Thyroid gland (tissue), 4 donors: Measurements from ENCODE around the gene CDPF1.

Experiments used
- POLR2A ChIP-seq, 2 donors: fragments of 450-650 bp; IDR thresholded peaks; one replicate each; pipeline ENCODE4 v1.6.1; 2017; ENCODE audit warnings: antibody characterized with exemption in 2 of 2, mild to moderate bottlenecking in 2 of 2, moderate library complexity in 1 of 2
- TF ChIP-seq, protein P1 (sequence below), 6 experiments: fragments of 200-600 bp in 3 of 6; fragments of 450-650 bp in 3 of 6; sonication (generic) in 3 of 6; IDR thresholded peaks; one replicate each; pipeline ENCODE4 v1.5.1; 2016 to 2019; ENCODE audit warnings: antibody characterized with exemption in 6 of 6, mild to moderate bottlenecking in 2 of 6, inconsistent platforms in 1 of 6, moderate library complexity in 1 of 6

DNA sequence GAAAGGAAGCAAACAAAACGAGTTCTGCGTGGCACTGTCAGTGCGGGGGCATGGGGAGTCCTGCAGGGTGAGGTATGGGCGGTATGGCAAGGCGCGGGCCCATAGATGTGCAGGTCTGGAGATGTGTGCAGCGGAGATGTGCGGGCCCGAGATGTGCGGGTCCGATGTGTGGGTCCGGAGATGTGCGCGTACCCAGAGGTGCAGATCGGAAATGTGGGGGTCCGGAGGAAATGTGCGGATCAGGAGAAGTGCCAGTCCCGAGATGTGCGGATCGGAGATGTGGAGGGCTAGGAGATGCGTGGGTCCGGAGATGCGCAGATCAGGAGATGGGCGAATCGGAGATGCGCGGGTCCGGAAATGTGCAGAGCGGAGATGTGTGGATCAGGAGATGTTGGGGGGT, 35.9 kb downstream of the CDPF1 start:
- TF ChIP-seq, protein P1, sequence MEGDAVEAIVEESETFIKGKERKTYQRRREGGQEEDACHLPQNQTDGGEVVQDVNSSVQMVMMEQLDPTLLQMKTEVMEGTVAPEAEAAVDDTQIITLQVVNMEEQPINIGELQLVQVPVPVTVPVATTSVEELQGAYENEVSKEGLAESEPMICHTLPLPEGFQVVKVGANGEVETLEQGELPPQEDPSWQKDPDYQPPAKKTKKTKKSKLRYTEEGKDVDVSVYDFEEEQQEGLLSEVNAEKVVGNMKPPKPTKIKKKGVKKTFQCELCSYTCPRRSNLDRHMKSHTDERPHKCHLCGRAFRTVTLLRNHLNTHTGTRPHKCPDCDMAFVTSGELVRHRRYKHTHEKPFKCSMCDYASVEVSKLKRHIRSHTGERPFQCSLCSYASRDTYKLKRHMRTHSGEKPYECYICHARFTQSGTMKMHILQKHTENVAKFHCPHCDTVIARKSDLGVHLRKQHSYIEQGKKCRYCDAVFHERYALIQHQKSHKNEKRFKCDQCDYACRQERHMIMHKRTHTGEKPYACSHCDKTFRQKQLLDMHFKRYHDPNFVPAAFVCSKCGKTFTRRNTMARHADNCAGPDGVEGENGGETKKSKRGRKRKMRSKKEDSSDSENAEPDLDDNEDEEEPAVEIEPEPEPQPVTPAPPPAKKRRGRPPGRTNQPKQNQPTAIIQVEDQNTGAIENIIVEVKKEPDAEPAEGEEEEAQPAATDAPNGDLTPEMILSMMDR (IDR thresholded peaks at IDR 0.05): no peak
- TF ChIP-seq POLR2A (IDR thresholded peaks at IDR 0.05): no peak
